Measurements from ENCODE around the gene STAC3. TPM values are rescaled to one million over a fixed set of nuclear protein-coding genes. Genes with fewer than 3 reads are reported as not detected.

The STAC3 gene
- total RNA-seq, 1 experiment from 2014 or later, result 2.8 TPM

DNA sequence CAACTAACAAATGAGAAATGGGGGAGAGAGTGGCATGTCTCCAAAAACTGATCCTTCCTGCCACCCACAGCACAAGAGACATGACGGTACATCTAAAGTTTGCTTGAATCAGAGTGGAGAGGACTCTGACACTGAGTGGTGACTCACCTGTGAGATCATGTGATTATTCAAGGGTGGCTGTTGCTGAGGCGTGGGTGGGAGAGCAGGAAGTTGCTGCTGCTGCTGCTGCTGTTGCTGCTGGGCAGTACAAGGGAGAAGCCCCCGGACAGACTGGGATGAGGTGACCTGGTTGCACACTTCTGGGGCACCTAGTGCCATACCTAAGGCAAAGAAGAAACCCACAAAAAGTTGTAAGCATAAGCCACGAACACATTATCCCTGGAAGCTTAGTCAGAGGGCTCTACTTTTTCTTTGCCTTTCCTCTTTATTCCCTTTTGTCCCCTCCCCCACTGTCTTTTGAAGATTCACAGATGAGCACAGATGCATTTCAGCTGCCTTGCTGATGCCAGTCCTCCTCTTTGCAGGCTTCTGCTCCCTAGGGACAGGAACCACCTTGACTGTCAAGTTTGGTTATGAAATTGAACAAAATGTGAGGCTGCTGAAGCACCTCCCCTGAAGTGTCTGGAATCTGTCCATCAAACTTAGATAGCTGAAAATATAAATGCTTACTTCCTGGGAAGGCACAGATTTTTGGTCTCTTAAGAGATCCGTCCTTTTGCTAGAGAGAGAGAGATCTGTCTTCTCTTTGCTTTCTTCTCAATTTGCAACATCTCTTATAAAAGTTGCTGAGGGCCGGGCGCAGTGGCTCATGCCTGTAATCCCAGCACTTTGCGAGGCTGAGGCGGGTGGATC is 29.4 kb upstream of the STAC3 start:
- H3K14ac ChIP-seq (ENCODE audit: insufficient read depth, low read length), result no peak overlapping the region
- H2BK12ac ChIP-seq (ENCODE audit: insufficient read length, low read depth, low read length), result no peak overlapping the region
- DNase-seq, result peak; percentile 70
- H2AK5ac ChIP-seq (ENCODE audit: insufficient read length, low read length), result no peak overlapping the region
- no peaks in the 10 kb centered on the region for H3K79me2 ChIP-seq (ENCODE audit: insufficient read depth, low read length)
- H3K9me3 ChIP-seq (ENCODE audit: control insufficient read depth, low read depth, low read length), result no peaks in the 10 kb centered on the region
- no peaks in the 10 kb centered on the region for H4K20me1 ChIP-seq (ENCODE audit: control insufficient read depth, insufficient read depth, insufficient read length)
- H3K79me1 ChIP-seq (ENCODE audit: insufficient read depth, low read depth, low read length, poor library complexity, severe bottlenecking), result no peaks in the 10 kb centered on the region
- no peaks in the 10 kb centered on the region for H3K23me2 ChIP-seq (ENCODE audit: insufficient read length, low read depth, low read length, poor library complexity, severe bottlenecking)
- H4K8ac ChIP-seq (replicated peaks; ENCODE audit: insufficient read length, low read depth, low read length), result no peak overlapping the region
- H2BK5ac ChIP-seq (ENCODE audit: insufficient read length, low read length), result no peak overlapping the region
- no peak overlapping the region for H3K18ac ChIP-seq (ENCODE audit: insufficient read length, low read depth, low read length)
- no peak overlapping the region for H3K27ac ChIP-seq (ENCODE audit: insufficient read length, low read depth, low read length)
- H2BK20ac ChIP-seq (ENCODE audit: low read depth, low read length, poor library complexity, severe bottlenecking), result no peak overlapping the region
- H3K23ac ChIP-seq (ENCODE audit: insufficient read length, low read depth, low read length), result no peak overlapping the region
- H4K5ac ChIP-seq (ENCODE audit: insufficient read length, low read depth, low read length), result peak overlapping the region; percentile 28
- H2BK15ac ChIP-seq (ENCODE audit: low read depth, low read length), result no peak overlapping the region
- no peak overlapping the region for H3K56ac ChIP-seq (ENCODE audit: insufficient read length, low read depth, low read length)
- H2BK120ac ChIP-seq (ENCODE audit: low read depth, low read length, poor library complexity, severe bottlenecking), result no peak overlapping the region
- no peak for TF ChIP-seq CTCF (conservative IDR thresholded peaks at IDR 0.05)
- H3K4me2 ChIP-seq (ENCODE audit: insufficient read depth, insufficient read length, low read length), result peak overlapping the region; percentile 50
- no peaks in the 10 kb centered on the region for H3K27me3 ChIP-seq (ENCODE audit: insufficient read depth, low read length)
- H2AFZ ChIP-seq (ENCODE audit: low read length), result no peak overlapping the region
- H4K91ac ChIP-seq (ENCODE audit: insufficient read length, low read depth, low read length), result no peak overlapping the region
- Mint-ChIP-seq H3K27ac (peak overlapping the region in 2 of 3 experiments; percentile 21 to 94; a peak in 3 of 7 replicates), H3K4me3 (no peak overlapping the region), H3K4me1 (peaks cover 10 to 13% of the 10 kb centered on the region in 2 experiments), H3K27me3 (ENCODE audit: low read depth) (no peaks in the 10 kb centered on the region), H3K36me3 (ENCODE audit: insufficient read depth in 1 of 3, low read depth in 3 of 3) (peaks cover 17 to 71% (median 60%) of the 10 kb centered on the region in 3 experiments; a peak in 6 of 7 replicates), H3K9me3 (peaks cover 0 to 3% of the 10 kb centered on the region in 2 experiments; a peak in 1 of 5 replicates)
- H3T11ph ChIP-seq (ENCODE audit: low read length), result no peak overlapping the region
- no peak overlapping the region for H3K4ac ChIP-seq (ENCODE audit: low read depth, low read length)
- no peaks in the 10 kb centered on the region; the same call in 1 of the 2 replicates for H3K4me1 ChIP-seq (ENCODE audit: insufficient read depth, low read length)
- H3K9ac ChIP-seq (ENCODE audit: extremely low read depth, insufficient read length, low read length), result no peak overlapping the region
- no CpG with 5 or more reads among the region's 9 CpGs for WGBS (ENCODE audit: extremely low coverage, insufficient read length, low lambda C conversion rate)

All from H9 (cell line).